Measurements from ENCODE around the gene ZDHHC3.
A peak's percentile ranks its signal among the peaks of the same experiment; 100 is the strongest.

The ZDHHC3 gene

GRCh38 chr3:44976002-44976815 is at the start of gene ZDHHC3, which contains the start of gene EXOSC7:
ZDHHC3 (minus strand) TSS chr3:44976174; CDS start chr3:44959436, 16,738 bp downstream.
EXOSC7 (plus strand) TSS chr3:44976244; CDS start chr3:44976278, 34 bp downstream.
- peak; percentile 28 to 52 for DNase-seq

- no peak for DNase-seq
These were observed 48.7 kb upstream of the ZDHHC3 start for GRCh38 chr3:45024542-45025255.

GRCh38 chr3:45023675-45024074 is 47.7 kb upstream of the ZDHHC3 start:
- no peak for DNase-seq

- DNase-seq: no peak
These were observed 45.7 kb upstream of the ZDHHC3 start for GRCh38 chr3:45021524-45022297.

- no peak for DNase-seq
These were observed 44.6 kb upstream of the ZDHHC3 start for GRCh38 chr3:45020534-45020933.

- no peak for DNase-seq
These were observed 41.8 kb upstream of the ZDHHC3 start for GRCh38 chr3:45017821-45018220.

- DNase-seq: no peak
These were observed 40.9 kb upstream of the ZDHHC3 start for GRCh38 chr3:45016916-45017315.

- DNase-seq: no peak
These were observed 36.6 kb upstream of the ZDHHC3 start for GRCh38 chr3:45012577-45012976.

GRCh38 chr3:45011756-45012508 is 36.0 kb upstream of the ZDHHC3 start:
- no peak for DNase-seq

GRCh38 chr3:45010811-45011333 is 34.9 kb upstream of the ZDHHC3 start:
- DNase-seq: no peak

- no peak for DNase-seq
These were observed 33.9 kb upstream of the ZDHHC3 start for GRCh38 chr3:45009868-45010267.

GRCh38 chr3:45008117-45008516 is 32.1 kb upstream of the ZDHHC3 start:
- DNase-seq: no peak

- no peak for DNase-seq
These were observed 31.1 kb upstream of the ZDHHC3 start for GRCh38 chr3:45007091-45007490.

GRCh38 chr3:45003859-45004258 is 27.9 kb upstream of the ZDHHC3 start:
- no peak for DNase-seq

GRCh38 chr3:45003406-45003805 is 27.4 kb upstream of the ZDHHC3 start:
- DNase-seq: no peak

- DNase-seq: no peak
These were observed 26.7 kb upstream of the ZDHHC3 start for GRCh38 chr3:45002720-45003119.

GRCh38 chr3:45002139-45002660 is 26.2 kb upstream of the ZDHHC3 start:
- no peak for DNase-seq

- no peak for DNase-seq
These were observed 25.8 kb upstream of the ZDHHC3 start for GRCh38 chr3:45001738-45002137.

- no peak for DNase-seq
These were observed 24.8 kb upstream of the ZDHHC3 start for GRCh38 chr3:45000823-45001222.

- no peak for DNase-seq
These were observed 23.8 kb upstream of the ZDHHC3 start for GRCh38 chr3:44999782-45000181.

GRCh38 chr3:44996556-44996969 is 20.6 kb upstream of the ZDHHC3 start:
- DNase-seq: no peak

GRCh38 chr3:44995142-44995770 is 19.3 kb upstream of the ZDHHC3 start:
- DNase-seq: no peak
